ENCODE measurements around the gene PRDX2.

PRDX2 gene

DNA sequence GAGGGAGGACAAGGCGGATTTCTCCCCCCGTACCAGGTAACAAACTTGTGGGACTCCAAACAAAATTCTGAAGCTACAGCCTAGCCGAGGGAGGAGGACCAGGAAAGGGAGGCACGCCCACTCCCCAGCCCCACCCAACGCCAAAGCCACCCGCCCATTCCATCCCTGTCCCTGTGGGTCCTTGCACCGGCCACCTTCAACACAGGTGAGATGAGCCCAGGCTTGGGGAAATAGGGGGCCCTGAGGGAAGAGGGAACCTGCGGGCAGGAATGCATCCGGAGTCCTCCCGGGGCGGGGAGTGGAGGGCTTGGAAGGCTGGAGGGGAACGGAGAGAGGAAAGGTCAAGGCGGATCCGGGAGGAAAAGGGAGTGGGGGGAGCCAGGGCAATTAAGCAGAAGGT, 50.0 kb downstream of the PRDX2 start, which contains the start of gene BEST2:
BEST2 (plus strand) TSS at position 157 of the 400 bp plus-strand sequence. CDS start 802 bp downstream, outside the sequence.
- DNase-seq, result no peak

GRCh38 chr19:12750851-12751250, 50.7 kb downstream of the PRDX2 start:
- DNase-seq, result no peak

GRCh38 chr19:12749938-12750521, 51.6 kb downstream of the PRDX2 start:
- no peak for DNase-seq

DNA sequence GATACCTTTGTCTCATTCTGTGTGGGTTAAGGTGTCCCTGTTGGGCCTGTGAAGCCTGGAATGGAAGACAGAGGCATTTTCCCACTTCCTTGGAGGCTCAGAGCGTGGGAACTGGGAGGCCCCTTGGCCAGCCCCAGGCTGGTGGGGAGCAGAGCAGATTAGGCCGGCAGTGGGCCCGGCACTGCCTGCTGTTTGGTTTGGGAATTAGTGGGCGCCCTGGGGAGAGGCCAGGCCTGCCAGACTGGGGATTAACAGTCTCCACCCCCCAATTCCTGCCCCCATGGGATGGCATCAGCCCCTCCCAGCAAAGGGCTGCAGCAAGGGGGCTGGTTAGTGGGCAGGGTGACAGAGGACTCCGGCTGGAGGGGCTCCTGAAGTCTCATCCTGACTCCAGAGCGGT, 53.1 kb downstream of the PRDX2 start:
- DNase-seq, result no peak

Measured in hematopoietic multipotent progenitor cell treated with erythropoietin and hydrocortisone succinate and interleukin-3 and kit ligand, for 6 days (in vitro differentiated cells).